HG02973 (cell line): ENCODE measurements around the gene TAF1B.

Experiments used
- ATAC-seq: cut with Tn5 transposase; IDR thresholded peaks from one replicate; pipeline ENCODE4 v1.9.1; 2021; ENCODE audit warnings: moderate library complexity; ENCODE audit not compliant: unreplicated experiment

TAF1B gene

GRCh38 chr2:9982891-9983290, 139.6 kb downstream of the TAF1B start:
- no peak for ATAC-seq

- no peak for ATAC-seq
Observed at GRCh38 chr2:9983401-9984216, 140.3 kb downstream of the TAF1B start.
